HepG2 (cell line): Measurements from ENCODE around the gene CCDC38. TPM values are rescaled to one million over a fixed set of nuclear protein-coding genes. Genes with fewer than 3 reads are reported as not detected.
A peak's percentile ranks its signal among the peaks of the same experiment; 100 is the strongest.

Experiments
- AGO1 ChIP-seq: fragments of 200-400 bp; formaldehyde crosslinking; IDR thresholded peaks from 2 replicates; pipeline ENCODE4 v1.6.1; 2017; ENCODE audit warnings: mild to moderate bottlenecking, low read depth, low read length, moderate library complexity; ENCODE audit not compliant: poor library complexity, severe bottlenecking
- ATF4 ChIP-seq, 2 experiments: fragments of 450-650 bp in 1 of 2; sonication (generic) in 1 of 2; formaldehyde crosslinking; IDR thresholded peaks; 2 replicates each; pipeline versions ENCODE4 v1.5.0 to v1.8.0; 2020 to 2022; ENCODE audit warnings: mild to moderate bottlenecking in 1 of 2, missing genetic modification reagents in 1 of 2
- CHCHD3 ChIP-seq: sonication (generic); formaldehyde crosslinking; IDR thresholded peaks from 2 replicates; pipeline ENCODE4 v1.8.0; 2022; ENCODE audit warnings: mild to moderate bottlenecking, missing genetic modification reagents, moderate library complexity
- HNRNPL ChIP-seq: fragments of 200-400 bp; formaldehyde crosslinking; IDR thresholded peaks from 2 replicates; pipeline ENCODE4 v1.6.1; 2017; ENCODE audit warnings: mild to moderate bottlenecking, low read depth, low read length
- NR3C1 ChIP-seq: sonication (generic); formaldehyde crosslinking; IDR thresholded peaks from 2 replicates; pipeline ENCODE4 v1.4.0; 2020; ENCODE audit warnings: missing genetic modification reagents
- SNRNP70 ChIP-seq: fragments of 200-400 bp; formaldehyde crosslinking; IDR thresholded peaks from 2 replicates; pipeline ENCODE4 v1.6.1; 2017; ENCODE audit warnings: mild to moderate bottlenecking, low read depth, low read length, moderate library complexity
- THAP8 ChIP-seq: sonication (generic); formaldehyde crosslinking; IDR thresholded peaks from 2 replicates; pipeline ENCODE4 v1.5.1; 2020; ENCODE audit warnings: missing genetic modification reagents, mild to moderate bottlenecking, borderline replicate concordance
- TP53 ChIP-seq: sonication (generic); formaldehyde crosslinking; conservative IDR thresholded peaks from 2 replicates; pipeline ENCODE4 v1.4.0; 2020; ENCODE audit warnings: missing genetic modification reagents
- USF2 ChIP-seq, 2 experiments: sonication (generic) in 1 of 2; formaldehyde crosslinking in 1 of 2; IDR thresholded peaks; 2 replicates each; pipeline versions ENCODE4 v1.5.1 to v1.6.1; 2011 to 2020; ENCODE audit warnings: borderline replicate concordance in 1 of 2, low read depth in 1 of 2, low read length in 1 of 2, mild to moderate bottlenecking in 1 of 2, missing genetic modification reagents in 1 of 2, moderate library complexity in 1 of 2
- ZBTB4 ChIP-seq: sonication (generic); formaldehyde crosslinking; IDR thresholded peaks from 2 replicates; pipeline ENCODE4 v1.4.0; 2020; ENCODE audit warnings: missing genetic modification reagents, mild to moderate bottlenecking, borderline replicate concordance
- ZNF101 ChIP-seq: sonication (generic); formaldehyde crosslinking; IDR thresholded peaks from 2 replicates; pipeline ENCODE4 v1.4.0; 2020; ENCODE audit warnings: mild to moderate bottlenecking, low read depth, missing genetic modification reagents, borderline replicate concordance
- ZNF326 ChIP-seq: sonication (generic); formaldehyde crosslinking; IDR thresholded peaks from 2 replicates; pipeline ENCODE4 v1.4.0; 2020; ENCODE audit warnings: missing genetic modification reagents, borderline replicate concordance
- ZNF558 ChIP-seq: sonication (generic); formaldehyde crosslinking; IDR thresholded peaks from 2 replicates; pipeline ENCODE4 v1.9.0; 2022; ENCODE audit warnings: mild to moderate bottlenecking, missing genetic modification reagents, borderline replicate concordance
- ZNF619 ChIP-seq: sonication (generic); formaldehyde crosslinking; IDR thresholded peaks from 2 replicates; pipeline ENCODE4 v1.4.0; 2020; ENCODE audit warnings: mild to moderate bottlenecking, missing genetic modification reagents
- ZNF652 ChIP-seq: IDR thresholded peaks from 2 replicates; pipeline ENCODE4 v1.6.1; 2016; ENCODE audit warnings: low read depth, borderline replicate concordance
- ZNF713 ChIP-seq: sonication (generic); formaldehyde crosslinking; IDR thresholded peaks from 2 replicates; pipeline ENCODE4 v1.4.0; 2020; ENCODE audit warnings: mild to moderate bottlenecking, missing genetic modification reagents
- ZNF83 ChIP-seq: sonication (generic); formaldehyde crosslinking; IDR thresholded peaks from 2 replicates; pipeline ENCODE4 v1.4.0; 2020; ENCODE audit warnings: missing genetic modification reagents, mild to moderate bottlenecking, borderline replicate concordance
- ZSCAN5A ChIP-seq: sonication (generic); formaldehyde crosslinking; IDR thresholded peaks from 2 replicates; pipeline ENCODE4 v1.8.0; 2022; ENCODE audit warnings: mild to moderate bottlenecking, missing genetic modification reagents, borderline replicate concordance
- polyA plus RNA-seq, 8 experiments: library from polyadenylated mRNA; depleted of rRNA in 3 of 8; stranded (reverse) in 7 of 8; unstranded in 1 of 8; fragments of >200 nt; fragmentation: Illumina TruSeq in 4 of 8; extraction: Trizol in 4 of 8; gene quantifications; 2 replicates each; pipeline versions ENCODE4 v1.2.1 to v1.2.3, GENCODE V29; 2011 to 2016; ENCODE audit warnings: low read depth in 4 of 8, missing spikeins in 1 of 8, mixed read lengths in 1 of 8; ENCODE audit not compliant: insufficient read depth in 1 of 8
- total RNA-seq, 5 experiments: library from RNA; depleted of rRNA; stranded (reverse); fragments of >200 nt; fragmentation: Illumina TruSeq; extraction: Trizol; gene quantifications; 2 replicates each; pipeline ENCODE4 v1.2.3, GENCODE V29; 2016; ENCODE audit warnings: low read depth in 1 of 5

Gene CCDC38
- total and polyA plus RNA-seq, 2 of the 13 experiments (the other 11 are each of a cell fraction or from before 2014, with no cell fraction given): 0.24 to 0.32 TPM

GRCh38 chr12:95974358-95974757, 31.9 kb upstream of the CCDC38 start (continued):
- no peak for TF ChIP-seq CHCHD3 (CRISPR knock-in tag)
- TF ChIP-seq ZNF558: no peak
- TF ChIP-seq ZNF652 (CRISPR knock-in tag): peak; percentile 68; the same call in 1 of the 2 replicates
- TF ChIP-seq SNRNP70: no peak
- TF ChIP-seq ATF4 (CRISPR knock-in tag; IDR thresholded peaks at IDR 0.05): peak in 1 of 2 experiments; percentile 77; a peak in 2 of 4 replicates
- TF ChIP-seq ZSCAN5A: no peak
- TF ChIP-seq USF2 (IDR thresholded peaks at IDR 0.05; ENCODE audit: low read depth, low read length): no peak
- no peak for TF ChIP-seq USF2 (CRISPR knock-in tag; IDR thresholded peaks at IDR 0.05; ENCODE audit: borderline replicate concordance)
- no peak for TF ChIP-seq ZNF101 (CRISPR knock-in tag)
- no peak for TF ChIP-seq ZNF619 (CRISPR knock-in tag)
- no peak for TF ChIP-seq ZNF83 (CRISPR knock-in tag)
- no peak for TF ChIP-seq NR3C1
- no peak for TF ChIP-seq ZNF713 (CRISPR knock-in tag)
- no peak for TF ChIP-seq ZBTB4
- no peak for TF ChIP-seq ZNF326 (CRISPR knock-in tag)
- TF ChIP-seq HNRNPL: no peak
- TF ChIP-seq AGO1: no peak
- TF ChIP-seq THAP8: no peak
- no peak for TF ChIP-seq TP53
